GM12874 (cell line): Measurements from ENCODE around the gene SPECC1.

Experiments
- TF ChIP-seq, protein P1 (sequence below): IDR thresholded peaks from 2 replicates; pipeline ENCODE4 v1.5.1; 2011; ENCODE audit warnings: low read depth, mild to moderate bottlenecking, control low read depth, low read length, moderate library complexity; ENCODE audit not compliant: insufficient read depth

SPECC1 gene

DNA sequence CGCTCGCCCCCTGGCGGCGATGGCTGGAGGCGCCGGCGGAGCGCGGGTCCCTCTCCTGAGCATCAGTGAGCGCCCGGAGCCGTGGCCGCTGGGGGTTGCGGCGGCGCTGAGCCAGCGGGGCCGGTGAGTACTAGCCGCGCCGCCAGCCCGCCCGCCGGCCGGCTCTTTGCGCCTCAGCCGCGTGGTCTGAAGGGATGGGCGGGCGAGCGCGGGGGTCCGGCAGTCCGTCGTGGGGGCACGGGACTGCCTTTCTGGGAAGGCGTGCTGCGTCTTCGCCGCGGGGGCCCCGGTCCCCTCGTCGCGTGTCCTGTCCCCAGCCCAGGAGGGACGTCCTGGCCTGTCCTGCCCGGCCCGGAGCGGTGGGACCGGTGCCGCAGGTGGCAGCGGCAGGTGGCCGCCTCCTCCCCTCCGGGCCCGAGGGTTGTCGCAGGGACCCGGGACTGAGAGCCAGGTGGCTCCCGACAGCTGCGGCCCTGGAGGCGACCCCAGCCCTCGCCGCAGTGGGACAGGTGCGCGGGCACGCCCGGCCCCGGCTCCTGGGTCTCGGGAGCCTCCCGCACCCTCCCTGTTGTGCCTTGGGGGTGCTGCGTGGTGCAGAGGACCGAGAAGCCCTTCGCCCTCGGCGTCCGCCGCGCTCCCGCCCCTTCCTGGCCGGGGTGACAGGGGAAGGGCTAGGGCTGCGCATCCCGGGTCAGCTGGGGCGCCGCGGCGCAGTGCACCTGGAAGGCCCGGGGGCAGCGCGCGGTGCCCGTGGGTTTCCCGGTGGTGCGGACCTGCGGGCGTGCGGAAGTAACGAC, at the start of gene SPECC1:
Gene SPECC1 (plus strand): TSS at position 58 of the 797 bp plus-strand sequence. CDS start 87,293 bp downstream, outside the sequence.
- TF ChIP-seq, protein P1, sequence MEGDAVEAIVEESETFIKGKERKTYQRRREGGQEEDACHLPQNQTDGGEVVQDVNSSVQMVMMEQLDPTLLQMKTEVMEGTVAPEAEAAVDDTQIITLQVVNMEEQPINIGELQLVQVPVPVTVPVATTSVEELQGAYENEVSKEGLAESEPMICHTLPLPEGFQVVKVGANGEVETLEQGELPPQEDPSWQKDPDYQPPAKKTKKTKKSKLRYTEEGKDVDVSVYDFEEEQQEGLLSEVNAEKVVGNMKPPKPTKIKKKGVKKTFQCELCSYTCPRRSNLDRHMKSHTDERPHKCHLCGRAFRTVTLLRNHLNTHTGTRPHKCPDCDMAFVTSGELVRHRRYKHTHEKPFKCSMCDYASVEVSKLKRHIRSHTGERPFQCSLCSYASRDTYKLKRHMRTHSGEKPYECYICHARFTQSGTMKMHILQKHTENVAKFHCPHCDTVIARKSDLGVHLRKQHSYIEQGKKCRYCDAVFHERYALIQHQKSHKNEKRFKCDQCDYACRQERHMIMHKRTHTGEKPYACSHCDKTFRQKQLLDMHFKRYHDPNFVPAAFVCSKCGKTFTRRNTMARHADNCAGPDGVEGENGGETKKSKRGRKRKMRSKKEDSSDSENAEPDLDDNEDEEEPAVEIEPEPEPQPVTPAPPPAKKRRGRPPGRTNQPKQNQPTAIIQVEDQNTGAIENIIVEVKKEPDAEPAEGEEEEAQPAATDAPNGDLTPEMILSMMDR: peak; percentile 98

GRCh38 chr17:19973156-19973555, 36.0 kb upstream of the SPECC1 start:
- TF ChIP-seq, protein P1: no peak

DNA sequence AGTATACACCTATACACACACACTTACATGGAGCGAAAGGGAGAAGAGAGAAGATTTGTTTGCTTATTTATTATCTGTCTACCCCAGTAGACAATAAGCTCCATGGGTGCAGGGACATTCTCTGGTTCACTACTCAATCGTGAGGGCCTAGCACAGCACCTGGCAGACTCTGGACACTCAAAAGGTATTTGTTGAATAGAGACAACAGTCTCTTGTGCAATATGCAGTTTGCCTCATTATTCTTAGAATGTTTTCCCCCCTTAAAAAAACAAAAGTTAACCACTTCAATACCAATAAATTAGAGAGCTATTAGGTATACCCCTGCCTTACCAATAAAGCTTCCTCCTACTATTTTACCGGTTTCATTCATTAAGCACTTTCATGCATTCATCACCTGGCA, 33.6 kb upstream of the SPECC1 start:
- TF ChIP-seq, protein P1: no peak

DNA sequence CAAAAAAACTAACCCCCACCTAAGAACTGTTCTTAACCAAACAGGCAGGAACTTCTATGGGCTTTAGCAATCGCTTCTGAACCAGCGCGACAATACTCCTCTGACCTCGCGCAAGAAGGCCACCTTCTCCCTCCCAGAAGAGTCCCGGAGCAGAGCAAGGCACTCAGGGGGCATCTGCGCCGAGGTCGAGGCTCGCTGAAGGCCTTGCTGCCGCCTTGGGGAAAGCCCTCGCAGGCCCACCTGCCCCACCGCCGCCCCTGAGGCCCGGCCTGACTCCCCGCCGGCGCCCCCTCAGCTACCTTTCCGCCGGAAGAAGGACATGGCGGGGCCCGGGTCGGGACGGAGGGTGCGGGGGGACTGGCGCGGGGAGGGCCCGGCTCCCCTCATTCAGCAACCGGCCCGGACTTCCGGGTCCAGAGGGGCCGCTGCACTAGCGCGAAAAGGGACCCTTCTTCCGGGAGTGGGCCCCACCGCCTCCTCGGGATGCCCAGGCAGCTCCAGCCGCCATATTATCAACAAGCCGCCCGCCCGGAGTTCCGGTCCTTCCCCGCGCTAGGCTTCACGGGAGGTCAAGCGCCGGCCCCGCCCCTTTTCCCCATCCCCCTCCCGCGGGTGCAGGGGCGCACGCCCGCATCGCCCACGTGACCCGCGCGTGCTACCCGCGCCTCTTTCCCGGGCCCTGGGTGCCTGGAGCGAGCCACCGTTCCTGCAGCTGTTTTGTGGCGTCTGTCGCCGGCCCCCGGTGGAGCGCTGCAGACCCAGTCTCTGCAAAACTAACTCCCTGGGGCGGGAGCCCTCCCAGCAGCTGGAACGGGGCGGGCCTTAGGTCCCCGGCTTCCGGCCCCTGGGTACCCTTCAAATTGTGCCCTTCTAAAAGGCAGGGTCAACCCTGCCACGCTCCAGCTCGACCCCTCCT, 31.6 kb upstream of the SPECC1 start, which contains the start of gene AKAP10:
Gene AKAP10 (minus strand): TSS at position 536 of the 916 bp plus-strand sequence. CDS start 149 bp downstream, at position 387.
- TF ChIP-seq, protein P1: no peak

- TF ChIP-seq, protein P1: 0 out of 2 replicates have a peak, but pooled peaks have one; percentile 20
These were observed 30.9 kb upstream of the SPECC1 start for GRCh38 chr17:19978209-19978802.

- TF ChIP-seq, protein P1: no peak
These were observed 30.4 kb upstream of the SPECC1 start for GRCh38 chr17:19978805-19979211.
